ENCODE results near the gene PLEKHM2.

- TF ChIP-seq, protein P1, sequence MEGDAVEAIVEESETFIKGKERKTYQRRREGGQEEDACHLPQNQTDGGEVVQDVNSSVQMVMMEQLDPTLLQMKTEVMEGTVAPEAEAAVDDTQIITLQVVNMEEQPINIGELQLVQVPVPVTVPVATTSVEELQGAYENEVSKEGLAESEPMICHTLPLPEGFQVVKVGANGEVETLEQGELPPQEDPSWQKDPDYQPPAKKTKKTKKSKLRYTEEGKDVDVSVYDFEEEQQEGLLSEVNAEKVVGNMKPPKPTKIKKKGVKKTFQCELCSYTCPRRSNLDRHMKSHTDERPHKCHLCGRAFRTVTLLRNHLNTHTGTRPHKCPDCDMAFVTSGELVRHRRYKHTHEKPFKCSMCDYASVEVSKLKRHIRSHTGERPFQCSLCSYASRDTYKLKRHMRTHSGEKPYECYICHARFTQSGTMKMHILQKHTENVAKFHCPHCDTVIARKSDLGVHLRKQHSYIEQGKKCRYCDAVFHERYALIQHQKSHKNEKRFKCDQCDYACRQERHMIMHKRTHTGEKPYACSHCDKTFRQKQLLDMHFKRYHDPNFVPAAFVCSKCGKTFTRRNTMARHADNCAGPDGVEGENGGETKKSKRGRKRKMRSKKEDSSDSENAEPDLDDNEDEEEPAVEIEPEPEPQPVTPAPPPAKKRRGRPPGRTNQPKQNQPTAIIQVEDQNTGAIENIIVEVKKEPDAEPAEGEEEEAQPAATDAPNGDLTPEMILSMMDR (IDR thresholded peaks at IDR 0.05; ENCODE audit: low read length): no peak
- TF ChIP-seq EZH2phosphoT487 (IDR thresholded peaks at IDR 0.05; ENCODE audit: low read length): no peak
Observed at GRCh38 chr1:15723631-15724246, 39.6 kb downstream of the PLEKHM2 start.

Measured in MM.1S (cell line).